GM21528 (cell line): ENCODE data around the gene SPTAN1.
"Not testable (repeated sequence)": the region's sequence is repeated elsewhere in the genome, so short reads cannot be mapped to it uniquely, and the experiment has no call there.

ENCODE experiments used
- ATAC-seq: cut with Tn5 transposase; IDR thresholded peaks from one replicate; pipeline ENCODE4 v1.9.1; 2021; ENCODE audit warnings: mild to moderate bottlenecking, moderate library complexity; ENCODE audit not compliant: unreplicated experiment, low FRiP score

The SPTAN1 gene

GRCh38 chr9:128552744-128553440 is 505 bp downstream of the SPTAN1 start:
- ATAC-seq, result peak; percentile 33

GRCh38 chr9:128553728-128554127 is 1.3 kb downstream of the SPTAN1 start:
- no peak for ATAC-seq

DNA sequence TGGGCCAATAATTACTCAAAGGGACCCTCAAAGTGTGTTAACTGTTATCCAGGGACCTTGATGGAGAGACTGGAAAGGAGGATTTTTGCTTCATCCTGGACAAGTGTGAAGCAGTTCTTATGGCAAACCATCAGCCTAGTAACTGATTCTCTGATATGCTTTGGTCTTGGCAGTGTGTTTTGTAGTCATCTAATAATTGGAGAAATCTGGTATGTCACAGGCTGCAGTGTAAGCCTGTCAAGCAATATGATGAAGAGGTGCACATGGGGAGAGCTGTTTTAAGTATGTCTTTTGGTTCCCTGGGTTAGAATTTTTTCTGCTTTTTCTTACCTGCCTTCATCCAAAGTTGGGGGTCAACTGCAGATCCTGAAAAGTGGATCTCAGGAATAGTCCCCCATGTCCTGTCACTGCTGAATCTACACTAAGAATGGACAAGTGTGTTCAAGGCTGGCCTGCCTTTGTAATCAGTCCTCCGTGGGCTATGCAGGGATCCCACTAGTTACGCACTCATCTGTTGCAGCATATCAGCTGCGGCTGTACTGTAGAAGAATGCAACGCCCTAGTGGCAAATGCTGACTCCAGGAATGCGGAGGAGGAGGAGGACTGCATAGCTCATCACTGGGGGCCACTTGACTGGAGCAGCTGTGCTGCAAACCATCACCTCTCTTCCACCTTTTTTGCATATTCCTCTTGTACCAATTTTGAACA is 1.9 kb downstream of the SPTAN1 start:
- no peak for ATAC-seq

GRCh38 chr9:128555180-128555721 is 2.9 kb downstream of the SPTAN1 start:
- no peak for ATAC-seq

DNA sequence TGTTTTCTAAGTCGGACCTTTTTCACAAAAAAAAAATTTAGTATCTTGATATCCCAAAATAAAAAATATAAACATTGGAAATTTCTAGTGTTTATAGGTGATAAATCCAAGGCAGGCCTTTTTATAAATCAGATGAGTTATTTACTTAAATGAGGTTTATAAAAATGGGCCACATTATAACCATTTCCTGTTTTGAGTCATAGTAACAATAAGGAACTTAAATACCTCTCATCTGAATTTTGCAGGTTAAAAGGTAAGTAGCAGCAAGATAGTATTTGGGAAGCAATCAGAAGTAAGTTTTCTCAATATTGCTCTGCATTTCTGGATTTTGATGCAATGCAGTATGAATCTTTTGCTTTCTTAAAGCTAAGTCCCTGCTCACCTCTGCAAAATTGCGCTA is 3.9 kb downstream of the SPTAN1 start:
- no peak for ATAC-seq

GRCh38 chr9:128556926-128557634 is 4.7 kb downstream of the SPTAN1 start:
- ATAC-seq, result no peak

DNA sequence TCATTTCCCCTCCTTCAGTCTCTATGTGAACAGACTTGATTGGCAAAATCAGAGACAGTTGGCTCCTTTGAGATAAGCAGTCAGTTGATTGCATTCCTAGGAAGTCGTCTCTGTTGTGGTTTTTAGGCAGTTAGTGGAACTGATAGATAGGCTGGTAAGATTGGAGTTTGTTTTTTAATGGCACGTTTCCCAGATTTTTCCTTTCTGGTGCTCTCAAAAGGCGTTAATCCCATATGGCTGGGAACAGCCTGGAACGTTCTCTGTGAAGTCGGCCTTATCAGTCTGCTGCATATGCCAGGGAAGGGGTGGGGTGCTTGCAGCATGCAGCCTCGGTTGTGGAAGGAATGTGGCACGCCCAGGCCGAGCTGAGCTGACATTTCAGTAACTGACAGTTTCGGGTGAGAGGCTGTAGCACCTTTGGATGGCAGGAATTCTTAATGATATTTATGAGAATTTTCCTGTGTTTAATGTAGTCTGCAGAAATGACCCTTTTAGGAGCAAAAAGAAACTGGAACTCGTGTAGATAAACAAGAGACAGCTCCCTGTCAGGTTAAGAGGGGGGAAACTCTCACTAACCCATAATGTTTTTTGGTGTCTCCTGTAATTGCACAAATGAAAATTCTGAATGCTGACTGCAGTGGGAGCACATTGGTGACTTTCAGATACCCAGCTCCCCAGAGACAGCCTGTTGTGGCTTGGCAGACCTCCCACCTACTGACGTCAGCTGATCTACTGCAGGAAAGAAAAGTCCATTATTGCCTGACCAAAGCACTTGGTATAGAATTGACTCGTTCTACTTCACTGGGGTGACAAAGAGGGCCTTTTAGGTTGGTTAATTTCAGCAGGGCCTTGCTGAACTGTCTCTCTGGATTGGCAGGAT is 6.3 kb downstream of the SPTAN1 start:
- no peak for ATAC-seq

GRCh38 chr9:128565578-128565977 is 13.2 kb downstream of the SPTAN1 start:
- ATAC-seq, result no peak

GRCh38 chr9:128568470-128569078 is 16.2 kb downstream of the SPTAN1 start:
- no peak for ATAC-seq

GRCh38 chr9:128575469-128575868 is 23.1 kb downstream of the SPTAN1 start:
- ATAC-seq, result no peak

DNA sequence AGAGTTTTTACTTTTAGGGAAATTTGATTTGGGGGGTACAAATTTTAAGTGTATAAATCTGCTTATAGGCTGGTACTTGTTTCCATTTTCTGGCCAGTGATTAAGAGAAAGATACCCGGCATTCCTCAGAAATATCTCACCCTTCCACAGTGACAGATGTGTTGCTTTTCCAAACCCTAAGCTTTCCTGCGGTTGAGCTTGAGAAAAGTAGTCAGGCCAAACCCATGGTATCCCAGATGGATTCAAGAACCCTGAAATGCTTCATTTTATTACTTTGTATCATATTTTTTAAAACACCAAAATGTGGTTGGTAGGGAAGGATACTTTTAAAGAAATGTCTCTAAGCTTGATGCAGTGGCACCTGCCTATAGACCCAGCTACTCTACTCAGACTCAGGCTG is 23.5 kb downstream of the SPTAN1 start:
- no peak for ATAC-seq

- no peak for ATAC-seq
These were observed 24.8 kb downstream of the SPTAN1 start for GRCh38 chr9:128577206-128577605.

DNA sequence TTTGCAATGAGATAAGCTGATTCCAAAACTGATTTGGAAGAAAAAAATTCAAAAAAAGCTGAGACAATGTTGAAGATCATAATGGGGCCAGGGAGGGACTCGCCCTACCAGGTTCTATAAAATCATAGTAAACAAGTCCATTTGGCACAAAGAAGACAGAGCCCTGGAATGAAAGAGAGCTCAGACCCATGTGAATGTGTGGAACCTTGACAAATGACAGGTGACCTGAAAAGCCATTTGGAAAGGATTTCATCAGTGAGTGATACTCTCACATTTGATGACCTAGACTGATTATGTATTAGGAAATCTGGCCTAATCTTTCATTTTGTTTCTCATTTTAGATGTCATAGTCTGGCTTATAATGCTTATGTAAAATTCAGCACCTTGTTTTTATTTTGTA is 26.8 kb downstream of the SPTAN1 start:
- ATAC-seq, result no peak

DNA sequence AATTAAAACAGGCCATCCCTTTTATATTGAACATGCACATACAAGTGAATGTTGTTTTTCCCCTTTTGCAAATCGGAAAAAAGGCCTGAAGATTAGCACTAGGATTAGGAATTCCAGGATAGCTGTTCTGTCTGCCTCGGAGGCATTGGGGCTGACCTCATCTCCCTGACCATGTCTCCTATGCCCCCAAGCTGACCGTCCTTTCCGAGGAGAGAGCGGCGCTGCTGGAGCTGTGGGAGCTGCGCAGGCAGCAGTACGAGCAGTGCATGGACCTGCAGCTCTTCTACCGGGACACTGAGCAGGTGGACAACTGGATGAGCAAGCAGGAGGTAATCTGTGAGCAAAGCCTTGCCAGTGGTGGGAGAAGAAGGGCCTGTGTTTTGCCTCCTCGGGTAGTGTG is 28.3 kb downstream of the SPTAN1 start:
- no peak for ATAC-seq

GRCh38 chr9:128585155-128585554 is 32.8 kb downstream of the SPTAN1 start:
- not testable (repeated sequence) for ATAC-seq

DNA sequence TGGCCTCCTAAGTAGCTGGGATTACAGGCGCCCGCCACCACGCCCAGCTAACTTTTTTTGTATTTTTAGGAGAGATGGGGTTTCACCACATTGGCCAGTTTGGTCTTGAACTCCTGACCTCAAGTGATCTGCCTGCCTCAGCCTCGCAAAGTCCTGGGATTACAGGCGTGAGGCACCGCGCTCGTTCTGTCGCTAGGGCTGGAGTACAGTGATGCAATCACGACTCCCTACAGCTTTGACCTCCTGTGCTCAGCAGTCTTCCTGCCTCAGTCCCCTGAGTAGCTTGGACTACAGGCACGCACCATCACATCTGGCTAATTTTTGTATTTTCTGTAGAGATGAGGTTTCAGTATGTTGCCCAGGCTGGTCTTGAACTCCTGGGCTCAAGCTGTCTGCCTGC is 34.5 kb downstream of the SPTAN1 start:
- ATAC-seq, result not testable (repeated sequence)

- no peak for ATAC-seq
These were observed 35.1 kb downstream of the SPTAN1 start for GRCh38 chr9:128587453-128587852.

- ATAC-seq, result no peak
These were observed 36.3 kb downstream of the SPTAN1 start for GRCh38 chr9:128588581-128589233.

DNA sequence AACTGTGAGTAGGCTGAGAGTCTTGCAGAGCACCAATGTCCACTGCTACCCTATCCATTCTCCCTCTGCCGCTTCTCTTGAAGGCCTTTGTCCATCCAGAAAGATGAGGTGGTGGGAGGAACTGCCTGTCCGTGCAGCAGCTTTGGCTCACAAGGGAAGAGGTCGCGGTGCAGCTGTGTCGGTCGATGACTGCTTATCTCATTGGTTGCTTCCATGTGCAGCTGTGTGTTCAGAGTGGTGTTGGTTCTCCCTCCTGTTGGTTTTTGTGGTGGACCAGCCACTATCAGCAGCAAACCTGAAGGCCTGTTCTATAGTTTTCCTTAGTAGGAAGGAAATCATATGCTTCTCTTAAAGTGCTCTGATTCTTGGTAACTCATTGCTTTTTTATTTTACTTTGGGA is 40.7 kb downstream of the SPTAN1 start:
- no peak for ATAC-seq
